Right ventricle myocardium superior (tissue), 1 donor: ENCODE data around the gene TRABD. TPM values are rescaled to one million over a fixed set of nuclear protein-coding genes. Genes with fewer than 3 reads are reported as not detected.
A peak's percentile ranks its signal among the peaks of the same experiment; 100 is the strongest.
"Not testable (repeated sequence)": the region's sequence is repeated elsewhere in the genome, so short reads cannot be mapped to it uniquely, and the experiment has no call there.

Experiments used
- ATAC-seq: fragments of 200-7000 bp; cut with Tn5 transposase; one replicate; pipeline ENCODE4 v1.9.1; 2020; ENCODE audit warnings: mild to moderate bottlenecking; ENCODE audit not compliant: poor library complexity
- DNase-seq: peaks from one replicate; pipeline ENCODE4 v3.0.0-alpha.2; 2020
- intact Hi-C: fragments of 100-400 bp; cut with DNase I; formaldehyde crosslinking; loops from one replicate; pipeline ENCODE4 v1.11.2; 2022
- long read RNA-seq: library from polyadenylated mRNA; unstranded; transcript quantifications from one replicate; pipeline ENCODE4 v2.0.0, GENCODE V29; 2021
- total RNA-seq: library from RNA; stranded (reverse); fragmentation: NEBNext Ultra II Directional; extraction: Animal tissue kit (Norgen Biotek cat#: 25700); gene quantifications from one replicate; pipeline ENCODE4 v1.2.1, GENCODE V29; 2021
- donor health status: DM: no; HTN: yes; CAD: no; lungs with severe emphysema.

TRABD gene, protein sequence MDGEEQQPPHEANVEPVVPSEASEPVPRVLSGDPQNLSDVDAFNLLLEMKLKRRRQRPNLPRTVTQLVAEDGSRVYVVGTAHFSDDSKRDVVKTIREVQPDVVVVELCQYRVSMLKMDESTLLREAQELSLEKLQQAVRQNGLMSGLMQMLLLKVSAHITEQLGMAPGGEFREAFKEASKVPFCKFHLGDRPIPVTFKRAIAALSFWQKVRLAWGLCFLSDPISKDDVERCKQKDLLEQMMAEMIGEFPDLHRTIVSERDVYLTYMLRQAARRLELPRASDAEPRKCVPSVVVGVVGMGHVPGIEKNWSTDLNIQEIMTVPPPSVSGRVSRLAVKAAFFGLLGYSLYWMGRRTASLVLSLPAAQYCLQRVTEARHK
- 22.0 TPM for total RNA-seq
- long read RNA-seq, transcript TRABD-202 (10 exons, 2,272 nt), result major isoform, 42 of 114 reads
- long read RNA-seq, transcript TRABD-201 (10 exons, 2,329 nt), result minor isoform, 34 of 114 reads
- long read RNA-seq, partial matches to known transcripts, result 6 of 114 reads
- long read RNA-seq, other reads (novel, unspliced or antisense), result 25 of 114 reads

- ATAC-seq (peak; percentile 83), DNase-seq (peak; percentile 93)
- intact Hi-C loops, result no loop called here
Observed at GRCh38 chr22:50185375-50186087, at the start of gene TRABD. Gene TRABD, plus strand, starts transcription at chr22:50185913. Its CDS starts 7,148 bp downstream, at chr22:50193061.

- DNase-seq (no peak), ATAC-seq (peak; percentile 10)
- intact Hi-C loops, result no loop called here
Observed at GRCh38 chr22:50136581-50137015, 49.1 kb upstream of the TRABD start.

DNA sequence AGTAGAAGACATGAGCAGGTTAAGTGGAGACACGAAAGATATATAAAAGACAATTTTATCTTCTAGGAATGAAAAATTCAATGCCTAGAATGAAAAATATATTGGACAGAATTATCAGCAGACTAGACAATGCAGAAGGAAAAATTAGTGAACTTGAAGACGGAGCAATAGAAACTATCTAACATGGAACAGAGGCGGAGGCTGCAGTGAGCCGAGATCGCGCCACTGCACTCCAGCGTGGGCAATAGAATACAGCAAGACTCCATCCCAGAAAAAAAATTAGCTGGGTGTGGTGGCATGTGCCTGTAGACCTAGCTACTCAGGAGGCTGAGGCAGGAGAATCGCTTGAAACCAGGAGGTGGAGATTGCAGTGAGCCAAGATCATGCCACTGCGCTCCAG lies 48.4 kb upstream of the TRABD start:
- ATAC-seq, DNase-seq, intact Hi-C loops: not testable (repeated sequence)

GRCh38 chr22:50138041-50138440 lies 47.7 kb upstream of the TRABD start:
- ATAC-seq (no peak), DNase-seq (no peak)
- intact Hi-C loops, result no loop called here

- ATAC-seq (no peak), DNase-seq (no peak)
- intact Hi-C loops, result no loop called here
Observed at GRCh38 chr22:50138988-50139387, 46.7 kb upstream of the TRABD start.

GRCh38 chr22:50139843-50140415 lies 45.8 kb upstream of the TRABD start:
- intact Hi-C loops, result no loop called here
- no peak for ATAC-seq
- DNase-seq, result no peak

- intact Hi-C loops, result no loop called here
- ATAC-seq (no peak), DNase-seq (no peak)
Observed at GRCh38 chr22:50140615-50141014, 45.1 kb upstream of the TRABD start.

GRCh38 chr22:50141462-50141861 lies 44.3 kb upstream of the TRABD start:
- intact Hi-C loops, result no loop called here
- DNase-seq, result no peak
- ATAC-seq, result no peak

DNA sequence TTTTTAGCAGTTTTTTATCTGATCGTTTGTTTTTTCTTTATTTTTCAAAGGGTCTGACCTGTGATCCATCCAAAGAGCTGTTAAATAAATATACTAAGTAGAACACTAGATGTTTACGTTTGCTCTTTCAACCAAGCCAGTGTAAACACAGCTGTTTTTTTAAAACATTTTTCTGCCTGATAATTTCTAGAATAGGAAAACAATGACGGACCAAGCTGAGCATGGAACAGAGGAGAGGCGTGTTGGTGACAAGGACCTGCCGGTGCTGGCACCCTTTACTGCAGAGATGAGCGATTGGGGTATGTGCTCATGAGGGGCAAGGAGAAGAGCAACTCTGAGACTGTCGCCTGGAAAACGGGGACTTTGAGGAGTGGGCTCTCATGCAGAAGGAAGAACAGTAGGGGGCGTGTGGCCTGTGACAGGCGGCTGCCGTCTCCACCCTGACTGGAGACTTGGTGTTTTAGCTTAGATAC lies 43.8 kb upstream of the TRABD start:
- intact Hi-C loops, result no loop called here
- ATAC-seq (no peak), DNase-seq (no peak)

DNA sequence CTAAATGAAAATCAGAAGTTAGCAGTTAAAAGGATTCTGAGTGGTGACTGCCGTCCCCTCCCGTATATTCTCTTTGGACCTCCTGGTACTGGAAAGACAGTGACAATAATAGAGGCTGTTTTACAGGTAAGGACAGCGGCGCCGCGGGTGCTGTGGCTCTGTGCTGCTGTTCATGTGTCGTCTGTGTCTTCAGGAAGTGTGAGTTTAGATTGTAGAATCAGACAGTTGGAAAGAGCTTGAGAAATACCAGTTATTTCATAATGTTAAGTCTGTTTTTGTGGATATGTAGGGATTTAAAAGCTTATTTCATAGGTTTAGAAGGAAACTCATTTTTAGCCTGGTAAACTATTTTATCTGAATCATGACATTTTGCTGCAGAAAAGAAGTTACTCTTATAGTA lies 42.6 kb upstream of the TRABD start:
- ATAC-seq, result no peak
- DNase-seq, result no peak
- intact Hi-C loops, result no loop called here

DNA sequence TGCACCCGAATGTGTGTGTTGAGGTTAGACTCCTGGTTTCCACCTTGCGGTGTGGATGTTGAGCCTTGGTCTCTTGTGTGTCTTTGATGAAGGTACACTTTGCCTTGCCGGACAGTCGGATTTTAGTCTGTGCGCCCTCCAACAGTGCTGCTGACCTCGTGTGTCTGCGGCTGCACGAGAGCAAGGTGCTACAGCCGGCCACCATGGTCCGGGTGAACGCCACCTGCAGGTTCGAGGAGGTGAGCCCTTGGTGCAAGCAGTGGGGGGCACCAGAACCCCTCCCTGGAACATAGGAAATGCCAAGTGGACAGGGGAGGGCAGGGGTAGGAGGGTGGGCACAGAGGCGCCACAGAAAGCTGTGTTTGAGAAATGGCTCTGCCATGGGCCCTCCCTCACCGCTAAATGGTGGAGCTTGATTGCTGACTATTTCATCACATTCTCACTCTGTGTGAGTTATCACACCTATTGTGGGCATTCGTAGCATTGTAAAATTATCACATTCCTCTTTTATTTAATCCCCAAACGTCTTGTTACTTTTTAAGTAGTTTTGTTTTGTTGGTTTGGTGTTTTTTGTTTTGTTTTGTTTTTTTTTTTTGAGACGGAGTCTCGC lies 41.6 kb upstream of the TRABD start:
- DNase-seq, result no peak
- intact Hi-C loops, result no loop called here
- ATAC-seq, result no peak

DNA sequence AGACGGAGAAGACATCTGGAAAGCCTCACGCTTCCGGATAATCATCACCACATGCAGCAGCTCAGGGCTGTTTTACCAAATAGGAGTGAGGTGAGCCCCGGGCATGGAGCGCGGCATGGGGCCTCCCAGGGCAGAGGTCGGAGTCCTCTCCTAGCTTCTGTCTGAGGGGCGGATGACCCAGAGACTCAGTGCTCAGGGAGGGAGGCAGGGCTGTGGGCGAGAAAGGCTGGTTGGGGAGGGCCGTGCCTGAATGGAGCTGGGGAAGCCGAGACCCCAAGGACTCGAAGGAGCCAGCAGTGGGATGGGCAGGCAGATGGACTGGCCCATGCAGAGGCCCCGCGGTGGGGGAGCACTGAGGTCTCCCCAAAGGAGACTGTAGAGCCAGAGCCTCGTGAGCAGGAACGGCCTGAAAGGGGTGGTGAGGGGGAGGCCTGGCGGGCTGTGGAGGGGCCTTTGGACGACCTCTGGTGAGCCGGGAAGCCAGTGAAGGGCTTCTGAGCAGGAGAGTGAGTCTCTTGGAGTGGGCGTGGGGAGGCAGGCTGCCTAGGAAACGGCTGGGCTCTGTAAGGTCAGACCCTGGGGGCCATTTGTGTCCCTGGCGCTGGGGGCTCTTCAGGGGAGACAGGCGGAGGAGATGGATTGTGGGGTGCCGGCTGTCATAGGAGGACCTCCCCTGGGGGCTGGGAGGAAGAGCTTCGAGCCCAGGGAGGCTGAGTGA lies 39.8 kb upstream of the TRABD start:
- ATAC-seq (no peak), DNase-seq (no peak)
- intact Hi-C loops, result loop anchor here (5.0 kb wide), 1 partner anchor 61 kb away; no protein-coding TSS in a partner anchor

DNA sequence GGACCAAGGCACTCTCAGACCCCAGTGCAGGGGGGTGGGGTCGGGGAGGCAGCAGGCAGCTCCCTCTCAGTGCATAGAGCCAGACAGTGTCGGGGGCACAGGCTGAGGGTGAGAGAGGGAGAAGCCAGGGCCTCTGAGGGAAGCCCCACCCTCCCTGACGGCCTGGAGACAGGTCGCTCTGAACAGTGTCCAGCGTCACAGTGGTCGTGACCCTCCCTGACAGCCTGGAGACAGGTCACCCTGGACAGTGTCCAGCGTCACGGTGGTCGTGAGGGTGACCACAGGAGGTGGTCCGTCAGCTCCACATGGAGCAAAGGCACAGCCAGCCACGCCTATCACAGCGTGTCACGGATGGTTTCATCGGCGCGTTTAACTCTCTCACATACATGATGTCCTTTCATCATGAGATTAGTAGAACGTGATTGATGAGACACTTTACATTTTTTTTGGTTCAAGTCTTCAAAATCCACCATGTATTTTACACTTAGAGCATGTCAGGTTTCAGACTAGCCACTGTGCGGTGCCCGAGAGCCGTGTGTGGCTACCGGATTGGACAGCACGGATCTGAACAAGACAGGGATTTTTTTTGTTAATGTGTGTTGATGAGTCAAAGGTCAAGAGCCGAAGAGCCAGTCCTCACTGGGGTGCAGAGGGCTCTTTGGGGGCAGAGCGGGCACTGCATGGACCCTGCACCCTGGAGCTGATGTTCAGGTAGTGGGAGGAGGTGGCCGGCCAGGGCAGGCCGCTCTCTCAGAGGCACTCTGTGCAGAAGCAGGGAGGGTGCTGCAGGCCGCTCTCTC lies 39.1 kb upstream of the TRABD start:
- intact Hi-C loops, result loop anchor here (5.0 kb wide), 1 partner anchor 61 kb away; no protein-coding TSS in a partner anchor
- ATAC-seq (peak; percentile 75), DNase-seq (peak; percentile 75)

DNA sequence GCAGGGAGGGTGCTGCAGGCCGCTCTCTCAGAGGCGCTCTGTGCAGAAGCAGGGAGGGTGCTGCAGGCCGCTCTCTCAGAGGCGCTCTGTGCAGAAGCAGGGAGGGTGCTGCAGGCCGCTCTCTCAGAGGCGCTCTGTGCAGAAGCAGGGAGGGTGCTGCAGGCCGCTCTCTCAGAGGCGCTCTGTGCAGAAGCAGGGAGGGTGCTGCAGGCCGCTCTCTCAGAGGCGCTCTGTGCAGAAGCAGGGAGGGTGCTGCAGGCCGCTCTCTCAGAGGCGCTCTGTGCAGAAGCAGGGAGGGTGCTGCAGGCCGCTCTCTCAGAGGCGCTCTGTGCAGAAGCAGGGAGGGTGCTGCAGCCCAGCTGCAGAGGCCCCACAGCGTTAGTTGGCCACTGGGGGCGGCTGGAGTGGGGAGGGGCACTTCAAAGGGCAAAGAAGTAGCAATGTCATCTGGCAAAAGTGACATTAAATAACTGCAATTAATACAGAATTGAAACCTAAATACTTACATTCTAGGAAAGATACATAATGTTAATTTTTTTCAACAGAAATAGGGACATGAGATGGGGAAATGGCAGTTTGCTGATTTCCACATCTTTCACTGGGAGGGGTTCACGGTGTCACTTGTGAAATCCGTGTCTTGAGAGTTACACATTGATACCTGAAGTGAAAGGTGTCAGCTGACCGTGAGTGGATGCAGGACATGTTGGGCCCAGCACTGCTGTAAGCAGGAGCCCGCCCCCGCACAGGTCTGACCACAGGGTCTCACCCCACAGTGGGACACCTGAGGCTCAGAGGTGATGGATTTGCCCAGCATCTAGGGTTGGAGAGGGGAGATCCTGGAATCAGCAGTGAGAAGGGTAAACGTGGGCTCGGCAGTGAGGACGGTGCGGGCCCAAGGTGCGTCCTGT lies 38.2 kb upstream of the TRABD start:
- intact Hi-C loops, result loop anchor here (5.0 kb wide), 1 partner anchor 60 kb away; no protein-coding TSS in a partner anchor
- DNase-seq, ATAC-seq: not testable (repeated sequence)

GRCh38 chr22:50148166-50148500 lies 37.6 kb upstream of the TRABD start:
- no peak for ATAC-seq
- intact Hi-C loops, result loop anchor here (5.0 kb wide), 1 partner anchor 59 kb away; no protein-coding TSS in a partner anchor
- no peak for DNase-seq

- peak; percentile 77 for DNase-seq
- intact Hi-C loops, result loop anchor here (5.0 kb wide), 1 partner anchor 58 kb away; no protein-coding TSS in a partner anchor
- peak; percentile 86 for ATAC-seq
Observed at GRCh38 chr22:50148991-50149721, 36.6 kb upstream of the TRABD start.
